ENCODE data around the gene NR2F1. TPM values are rescaled to one million over a fixed set of nuclear protein-coding genes. Genes with fewer than 3 reads are reported as not detected.

The NR2F1 gene
- total and polyA plus RNA-seq, 2 experiments from 2014 or later: 7.3 to 19.9 TPM

- DNase-seq (ENCODE audit: low spot score): peak; percentile 65
- H3K9me3 ChIP-seq (ENCODE audit: low read depth): no peaks in the 10 kb centered on the region
- WGBS (ENCODE audit: low lambda C conversion rate, missing lambda C conversion rate): 3% methylated on average over 19 of the region's 19 CpGs
These were observed 24.6 kb downstream of the NR2F1 start for GRCh38 chr5:93607367-93608258.

GRCh38 chr5:93608855-93609254 is 25.8 kb downstream of the NR2F1 start:
- TF ChIP-seq CTCF (IDR thresholded peaks at IDR 0.05; ENCODE audit: poor library complexity): no peak
- TF ChIP-seq EZH2 (IDR thresholded peaks at IDR 0.05; ENCODE audit: borderline replicate concordance): no peak
- no peak for TF ChIP-seq EZH2phosphoT487 (IDR thresholded peaks at IDR 0.05; ENCODE audit: low read depth, severe bottlenecking, unreplicated experiment)
- Histone ChIP-seq H3K27me3 (peaks cover 97% of the 10 kb centered on the region), H4K20me1 (ENCODE audit: insufficient read depth, poor library complexity, severe bottlenecking) (no peaks in the 10 kb centered on the region), H3K27ac (no peak overlapping the region), H3K4me2 (no peak overlapping the region), H2AFZ (no peak overlapping the region), H3K36me3 (replicated peaks; ENCODE audit: insufficient read depth, low read depth) (no peaks in the 10 kb centered on the region), H3K9me3 (ENCODE audit: low read depth) (no peaks in the 10 kb centered on the region), H3K4me3 (no peak overlapping the region), H3K9me2 (replicated peaks; ENCODE audit: insufficient read depth) (no peaks in the 10 kb centered on the region), H3K79me2 (no peaks in the 10 kb centered on the region), H3K4me1 (ENCODE audit: insufficient read depth) (peaks cover 16% of the 10 kb centered on the region)
- 6% methylated on average over 4 of the region's 4 CpGs for WGBS (ENCODE audit: low lambda C conversion rate, missing lambda C conversion rate)
- no peak for DNase-seq (ENCODE audit: low spot score)

More at GRCh38 chr5:93607367-93608258, 24.6 kb downstream of the NR2F1 start:
- H3K4me3 ChIP-seq: no peak overlapping the region
- H3K9me2 ChIP-seq (replicated peaks; ENCODE audit: insufficient read depth): no peaks in the 10 kb centered on the region
- H3K4me2 ChIP-seq: peak overlapping the region; percentile 28
- no peaks in the 10 kb centered on the region for H3K79me2 ChIP-seq
- H3K27ac ChIP-seq: no peak overlapping the region
- peaks cover 13% of the 10 kb centered on the region for H3K4me1 ChIP-seq (ENCODE audit: insufficient read depth)
- H4K20me1 ChIP-seq (ENCODE audit: insufficient read depth, poor library complexity, severe bottlenecking): no peaks in the 10 kb centered on the region
- H3K27me3 ChIP-seq: peaks cover 97% of the 10 kb centered on the region
- no peaks in the 10 kb centered on the region for H3K36me3 ChIP-seq (replicated peaks; ENCODE audit: insufficient read depth, low read depth)
- no peak overlapping the region for H2AFZ ChIP-seq
- TF ChIP-seq EZH2 (IDR thresholded peaks at IDR 0.05; ENCODE audit: borderline replicate concordance): no peak
- peak; percentile 13 for TF ChIP-seq EZH2phosphoT487 (IDR thresholded peaks at IDR 0.05; ENCODE audit: low read depth, severe bottlenecking, unreplicated experiment)
- TF ChIP-seq CTCF (IDR thresholded peaks at IDR 0.05; ENCODE audit: poor library complexity): peak; percentile 66

- Histone ChIP-seq H3K9me2 (replicated peaks; ENCODE audit: insufficient read depth) (no peaks in the 10 kb centered on the region), H4K20me1 (ENCODE audit: insufficient read depth, poor library complexity, severe bottlenecking) (no peaks in the 10 kb centered on the region), H3K4me3 (no peak overlapping the region), H3K9me3 (ENCODE audit: low read depth) (no peaks in the 10 kb centered on the region), H2AFZ (no peak overlapping the region), H3K27ac (no peak overlapping the region), H3K4me2 (no peak overlapping the region), H3K27me3 (peaks cover 97% of the 10 kb centered on the region), H3K79me2 (no peaks in the 10 kb centered on the region), H3K4me1 (ENCODE audit: insufficient read depth) (peaks cover 11% of the 10 kb centered on the region), H3K36me3 (replicated peaks; ENCODE audit: insufficient read depth, low read depth) (no peaks in the 10 kb centered on the region)
- DNase-seq (ENCODE audit: low spot score): no peak
- WGBS (ENCODE audit: low lambda C conversion rate, missing lambda C conversion rate): 12% methylated on average over 7 of the region's 7 CpGs
- TF ChIP-seq EZH2phosphoT487 (IDR thresholded peaks at IDR 0.05; ENCODE audit: low read depth, severe bottlenecking, unreplicated experiment) (no peak), EZH2 (IDR thresholded peaks at IDR 0.05; ENCODE audit: borderline replicate concordance) (peak; percentile 65)
These were observed 26.7 kb downstream of the NR2F1 start for GRCh38 chr5:93609762-93610161.

GRCh38 chr5:93610581-93611272 is 27.7 kb downstream of the NR2F1 start:
- Histone ChIP-seq H3K27ac (no peak overlapping the region), H4K20me1 (ENCODE audit: insufficient read depth, poor library complexity, severe bottlenecking) (no peaks in the 10 kb centered on the region), H2AFZ (no peak overlapping the region), H3K79me2 (no peaks in the 10 kb centered on the region), H3K4me1 (ENCODE audit: insufficient read depth) (peaks cover 11% of the 10 kb centered on the region), H3K27me3 (peaks cover 97% of the 10 kb centered on the region), H3K9me3 (ENCODE audit: low read depth) (no peaks in the 10 kb centered on the region), H3K9me2 (replicated peaks; ENCODE audit: insufficient read depth) (no peaks in the 10 kb centered on the region), H3K36me3 (replicated peaks; ENCODE audit: insufficient read depth, low read depth) (no peaks in the 10 kb centered on the region), H3K4me2 (no peak overlapping the region), H3K4me3 (no peak overlapping the region)
- 11% methylated on average over 17 of the region's 17 CpGs for whole genome bisulfite sequencing (ENCODE audit: low lambda C conversion rate, missing lambda C conversion rate)
- DNase-seq (ENCODE audit: low spot score): no peak
- TF ChIP-seq EZH2phosphoT487 (IDR thresholded peaks at IDR 0.05; ENCODE audit: low read depth, severe bottlenecking, unreplicated experiment) (no peak), EZH2 (IDR thresholded peaks at IDR 0.05; ENCODE audit: borderline replicate concordance) (peak; percentile 63)
